Motor neuron (in vitro differentiated cells): Measurements from ENCODE around the gene PAX2. TPM values are rescaled to one million over a fixed set of nuclear protein-coding genes. Genes with fewer than 3 reads are reported as not detected.

Experiments used
- ATAC-seq, 8 experiments: fragments of 200-7000 bp; cut with Tn5 transposase; replicated peaks in 6 of 8; 2 replicates each; pipeline ENCODE4 v1.8.0; 2021; ENCODE audit warnings: mild to moderate bottlenecking in 8 of 8, moderate library complexity in 8 of 8
- H3K27ac ChIP-seq, 2 donors: fragments of 250-450 bp; sonication (Bioruptor Pico); 2 replicates each; pipeline ENCODE4 v1.9.0; 2021; ENCODE audit warnings: antibody characterized with exemption in 2 of 2, mild to moderate bottlenecking in 2 of 2, moderate library complexity in 1 of 2
- H3K4me1 ChIP-seq, 2 donors: fragments of 250-450 bp; sonication (Bioruptor Pico); replicated peaks in 1 of 2; 2 replicates each; pipeline ENCODE4 v1.6.1; 2021; ENCODE audit warnings: antibody characterized with exemption in 2 of 2, mild to moderate bottlenecking in 2 of 2, moderate library complexity in 1 of 2
- H3K4me3 ChIP-seq, 5 donors: fragments of 250-450 bp; sonication (Bioruptor Pico); 2 replicates each; pipeline ENCODE4 v1.9.0; 2021; ENCODE audit warnings: antibody characterized with exemption in 5 of 5, mild to moderate bottlenecking in 5 of 5, moderate library complexity in 4 of 5
- WGBS, 10 experiments: fragments of 450-650 bp; shearing (Covaris generic); methylation state at CpG; one replicate each; pipeline ENCODE4 v1.0.0; 2022; 5-methylcytosine and 5-hydroxymethylcytosine counted together
- in situ Hi-C, 9 experiments: fragments of 400-800 bp; cut with MboI; loops; one replicate each; pipeline ENCODE4 v1.15.0; 2021; ENCODE audit warnings: low sequenced_read_pairs in 9 of 9, low pct_unique_long_range_greater_than_20kb in 2 of 9; ENCODE audit not compliant: unreplicated experiment in 9 of 9
- total RNA-seq, 8 experiments: library from RNA; unstranded; fragments of 300-600 nt; gene quantifications; 2 replicates each; pipeline versions ENCODE4 v1.2.3 to v1.2.4, GENCODE V29; 2022

PAX2 gene
- total RNA-seq, 8 experiments from 2014 or later, result 0.13 to 2.2 (median 0.77) TPM; not detected in 1

- Histone ChIP-seq H3K4me3 (peak overlapping the region in 1 of 5 donors; percentile 11), H3K4me1 (peaks cover 3 to 17% of the 10 kb centered on the region in 2 donors)
Measured at GRCh38 chr10:100736809-100737354, 8.5 kb upstream of the PAX2 start.

GRCh38 chr10:100737355-100738054 lies 7.9 kb upstream of the PAX2 start:
- Histone ChIP-seq H3K27ac (no peak overlapping the region), H3K4me3 (peak overlapping the region in 3 of 5 donors; percentile 2 to 11 (median 5)), H3K4me1 (peaks cover 3 to 17% of the 10 kb centered on the region in 2 donors)
- in situ Hi-C loops, result loop anchor here in 2 of 9 experiments (25.0 kb wide), 1 partner anchor 175 kb away; no protein-coding TSS in a partner anchor
- peak in 5 of 8 experiments; percentile 15 to 55 (median 51) for ATAC-seq
- WGBS, 10 experiments, result 0 to 20% (median 4%) methylated on average over 1 to 22 of the region's 51 CpGs; no CpG with 5 or more reads in 3 of the 10 experiments

More at GRCh38 chr10:100736809-100737354, 8.5 kb upstream of the PAX2 start:
- no peak overlapping the region for H3K27ac ChIP-seq
- in situ Hi-C loops, result loop anchor here in 2 of 9 experiments (25.0 kb wide), 1 partner anchor 175 kb away; no protein-coding TSS in a partner anchor
- no peak for ATAC-seq
- WGBS, 10 experiments, result 25 to 81% (median 48%) methylated on average over 1 to 6 of the region's 7 CpGs; no CpG with 5 or more reads in 2 of the 10 experiments

- peak overlapping the region in 1 of 5 donors; percentile 11 for H3K4me3 ChIP-seq
- H3K27ac ChIP-seq, result no peak overlapping the region
- in situ Hi-C loops, result loop anchor here in 2 of 9 experiments (25.0 kb wide), 1 partner anchor 176 kb away; no protein-coding TSS in a partner anchor
- 0 to 51% (median 36%) methylated on average over 1 to 15 of the region's 21 CpGs; no CpG with 5 or more reads in 1 of the 10 experiments for WGBS, 10 experiments
- peak in 4 of 8 experiments; percentile 10 to 31 (median 20) for ATAC-seq
- peaks cover 3 to 17% of the 10 kb centered on the region in 2 donors for H3K4me1 ChIP-seq
Measured at GRCh38 chr10:100738055-100738827, 7.1 kb upstream of the PAX2 start.

GRCh38 chr10:100739517-100740368 lies 5.6 kb upstream of the PAX2 start:
- Histone ChIP-seq H3K4me1 (peaks cover 12 to 28% of the 10 kb centered on the region in 2 donors), H3K4me3 (peak overlapping the region in 1 of 5 donors; percentile 11), H3K27ac (no peak overlapping the region)
- in situ Hi-C loops, result loop anchor here in 3 of 9 experiments (10.0 to 25.0 kb wide), 2 partner anchors 175 to 177 kb away; no protein-coding TSS in a partner anchor
- peak in 4 of 8 experiments; percentile 6 to 17 (median 14) for ATAC-seq
- 0 to 40% (median 3%) methylated on average over 1 to 7 of the region's 56 CpGs; no CpG with 5 or more reads in 5 of the 10 experiments for WGBS, 10 experiments

GRCh38 chr10:100740476-100741377 lies 4.7 kb upstream of the PAX2 start:
- in situ Hi-C loops, result loop anchor here in 3 of 9 experiments (10.0 to 25.0 kb wide), 2 partner anchors 176 to 178 kb away; no protein-coding TSS in a partner anchor
- Histone ChIP-seq H3K4me1 (peaks cover 12 to 28% of the 10 kb centered on the region in 2 donors), H3K4me3 (no peak overlapping the region), H3K27ac (no peak overlapping the region)
- no peak for ATAC-seq
- WGBS, 10 experiments, result 0 to 52% (median 29%) methylated on average over 1 to 12 of the region's 16 CpGs; no CpG with 5 or more reads in 1 of the 10 experiments

GRCh38 chr10:100741378-100742075 lies 3.9 kb upstream of the PAX2 start:
- ATAC-seq, result no peak
- no peak overlapping the region for H3K27ac ChIP-seq
- in situ Hi-C loops, result loop anchor here in 3 of 9 experiments (10.0 to 25.0 kb wide), 2 partner anchors 177 to 179 kb away; no protein-coding TSS in a partner anchor
- H3K4me3 ChIP-seq, result no peak overlapping the region
- peaks cover 12 to 32% of the 10 kb centered on the region in 2 donors for H3K4me1 ChIP-seq
- WGBS, 10 experiments, result 0 to 20% (median 2%) methylated on average over 1 to 5 of the region's 32 CpGs; no CpG with 5 or more reads in 4 of the 10 experiments

GRCh38 chr10:100742076-100742771 lies 3.2 kb upstream of the PAX2 start:
- peaks cover 12 to 31% of the 10 kb centered on the region in 2 donors for H3K4me1 ChIP-seq
- H3K27ac ChIP-seq, result no peak overlapping the region
- no peak for ATAC-seq
- in situ Hi-C loops, result loop anchor here in 3 of 9 experiments (10.0 to 25.0 kb wide), 2 partner anchors 177 to 180 kb away; no protein-coding TSS in a partner anchor
- WGBS, 10 experiments, result 0 to 37% (median 12%) methylated on average over 4 to 26 of the region's 37 CpGs
- no peak overlapping the region for H3K4me3 ChIP-seq

- H3K4me1 ChIP-seq, result peaks cover 12 to 32% of the 10 kb centered on the region in 2 donors
- WGBS, 10 experiments, result 15 to 81% (median 34%) methylated on average over 2 to 5 of the region's 7 CpGs; no CpG with 5 or more reads in 3 of the 10 experiments
- in situ Hi-C loops, result loop anchor here in 3 of 9 experiments (10.0 to 25.0 kb wide), 2 partner anchors 178 to 181 kb away; no protein-coding TSS in a partner anchor
- no peak overlapping the region for H3K27ac ChIP-seq
- no peak for ATAC-seq
- H3K4me3 ChIP-seq, result no peak overlapping the region
Measured at GRCh38 chr10:100742936-100743335, 2.4 kb upstream of the PAX2 start.

GRCh38 chr10:100743626-100744135 lies 1.7 kb upstream of the PAX2 start:
- ATAC-seq, result peak in 6 of 8 experiments; percentile 12 to 81 (median 56)
- Histone ChIP-seq H3K27ac (no peak overlapping the region), H3K4me3 (peak overlapping the region in 3 of 5 donors; percentile 33 to 43 (median 35)), H3K4me1 (peaks cover 19 to 40% of the 10 kb centered on the region in 2 donors)
- 0 to 5% (median 0%) methylated on average over 1 to 9 of the region's 16 CpGs; no CpG with 5 or more reads in 1 of the 10 experiments for WGBS, 10 experiments
- in situ Hi-C loops, result loop anchor here in 3 of 9 experiments (10.0 to 25.0 kb wide), 2 partner anchors 179 to 181 kb away; no protein-coding TSS in a partner anchor
